Activated T-cell treated with anti-CD3 and anti-CD28 coated beads for 48 hours (primary cell): ENCODE data around the gene TMEM259.

Experiments
- DNase-seq: peaks from one replicate; pipeline ENCODE4 v3.0.0-alpha.2; 2020; ENCODE audit warnings: low read depth

TMEM259 gene

GRCh38 chr19:1002600-1002999 is 18.3 kb downstream of the TMEM259 start:
- DNase-seq, result no peak

GRCh38 chr19:1001538-1002166 is 19.3 kb downstream of the TMEM259 start:
- peak; percentile 71 for DNase-seq

- DNase-seq, result no peak
Measured at GRCh38 chr19:1000591-1001537, 20.1 kb downstream of the TMEM259 start.

- peak; percentile 70 for DNase-seq
Measured at GRCh38 chr19:1000095-1000494, 20.8 kb downstream of the TMEM259 start, which contains the start of gene GRIN3B. GRIN3B (plus strand) TSS chr19:1000419; CDS start chr19:1000438, 19 bp downstream.

- no peak for DNase-seq
Measured at GRCh38 chr19:999379-999719, 21.6 kb downstream of the TMEM259 start.

- DNase-seq, result no peak
Measured at GRCh38 chr19:998064-998463, 22.9 kb downstream of the TMEM259 start.

- DNase-seq, result peak; percentile 48
Measured at GRCh38 chr19:996051-996838, 24.7 kb downstream of the TMEM259 start.

- no peak for DNase-seq
Measured at GRCh38 chr19:995051-995827, 25.7 kb downstream of the TMEM259 start.

- no peak for DNase-seq
Measured at GRCh38 chr19:994516-994915, 26.4 kb downstream of the TMEM259 start.

- DNase-seq, result no peak
Measured at GRCh38 chr19:993831-994393, 27.0 kb downstream of the TMEM259 start.

GRCh38 chr19:993361-993830 is 27.5 kb downstream of the TMEM259 start:
- DNase-seq, result no peak

GRCh38 chr19:992670-993055 is 28.3 kb downstream of the TMEM259 start:
- DNase-seq, result no peak

- DNase-seq, result no peak
Measured at GRCh38 chr19:991932-992669, 28.8 kb downstream of the TMEM259 start.

- DNase-seq, result peak; percentile 69
Measured at GRCh38 chr19:991174-991931, 29.6 kb downstream of the TMEM259 start.

GRCh38 chr19:990746-991145 is 30.2 kb downstream of the TMEM259 start:
- DNase-seq, result no peak

- no peak for DNase-seq
Measured at GRCh38 chr19:990119-990571, 30.8 kb downstream of the TMEM259 start.

GRCh38 chr19:989381-990081 is 31.4 kb downstream of the TMEM259 start:
- no peak for DNase-seq

GRCh38 chr19:988510-988909 is 32.4 kb downstream of the TMEM259 start:
- no peak for DNase-seq

- no peak for DNase-seq
Measured at GRCh38 chr19:988081-988480, 32.8 kb downstream of the TMEM259 start.
